LNCaP clone FGC (cell line): ENCODE measurements around the gene PTPN14.
"Not testable (repeated sequence)": the region's sequence is repeated elsewhere in the genome, so short reads cannot be mapped to it uniquely, and the experiment has no call there.

Source experiments
- DNase-seq: peaks from one replicate; pipeline ENCODE4 v3.0.0-alpha.2; 2011; ENCODE audit warnings: low read depth
- H3K4me3 ChIP-seq: 2 replicates; pipeline ENCODE4 v1.5.1; 2011; ENCODE audit warnings: mild to moderate bottlenecking, low read depth, low read length, control low read depth
- CTCF ChIP-seq: IDR thresholded peaks from 2 replicates; pipeline ENCODE4 v1.5.1; 2012; ENCODE audit warnings: mild to moderate bottlenecking; ENCODE audit not compliant: control insufficient read depth, insufficient read depth; ENCODE audit errors: extremely low read depth

PTPN14 gene

GRCh38 chr1:214491468-214492146 lies 59.8 kb downstream of the PTPN14 start:
- no peak for TF ChIP-seq CTCF
- no peak for DNase-seq
- no peak overlapping the region for H3K4me3 ChIP-seq

- DNase-seq, result no peak
- H3K4me3 ChIP-seq, result no peak overlapping the region
- no peak for TF ChIP-seq CTCF
Measured at GRCh38 chr1:214485151-214485550, 66.3 kb downstream of the PTPN14 start.

- DNase-seq, H3K4me3 ChIP-seq: not testable (repeated sequence)
Measured at GRCh38 chr1:214483180-214483579, 68.2 kb downstream of the PTPN14 start.

GRCh38 chr1:214481983-214482634 lies 69.3 kb downstream of the PTPN14 start:
- peak; percentile 39 for DNase-seq
- peak; percentile 29; the same call in 1 of the 2 replicates for TF ChIP-seq CTCF
- H3K4me3 ChIP-seq, result 0 out of 2 replicates have a peak overlapping the region, but pooled peaks have one; percentile 3

GRCh38 chr1:214476986-214477870 lies 74.2 kb downstream of the PTPN14 start:
- DNase-seq, result no peak
- no peak for TF ChIP-seq CTCF
- H3K4me3 ChIP-seq, result no peak overlapping the region

- DNase-seq, result no peak
- no peak overlapping the region for H3K4me3 ChIP-seq
- no peak for TF ChIP-seq CTCF
Measured at GRCh38 chr1:214476229-214476985, 75.0 kb downstream of the PTPN14 start.
